ENCODE data around the gene HYI. TPM values are rescaled to one million over a fixed set of nuclear protein-coding genes. Genes with fewer than 3 reads are reported as not detected.
"Not testable (repeated sequence)": the region's sequence is repeated elsewhere in the genome, so short reads cannot be mapped to it uniquely, and the experiment has no call there.

HYI gene
- total and polyA plus RNA-seq, 9 donors, result 17.8 to 29.2 (median 22.2) TPM

DNA sequence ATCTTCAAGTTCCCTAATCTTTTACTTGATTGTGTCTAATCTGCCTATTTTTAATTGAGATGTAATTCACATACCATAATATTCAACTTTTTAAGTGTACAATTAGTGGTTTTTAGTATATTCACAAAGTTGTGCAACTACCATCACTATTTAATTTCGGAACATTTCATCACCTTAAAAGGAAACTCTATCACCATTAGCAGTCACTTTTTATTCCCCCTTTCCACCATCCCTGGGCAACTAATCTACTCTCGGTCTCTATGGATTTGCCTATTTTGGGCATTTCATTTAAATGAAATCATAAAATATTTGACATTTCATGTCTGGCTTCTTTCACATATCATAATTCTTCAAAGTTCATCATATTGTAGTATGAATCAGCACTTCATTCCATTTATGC is 30.6 kb upstream of the HYI start:
- no peaks in the 10 kb centered on the region for H3K4me1 ChIP-seq (ENCODE audit: control insufficient read depth, insufficient read depth, low read length)
- no peak overlapping the region for H3K4me3 ChIP-seq (ENCODE audit: low read length)
- H3K27ac ChIP-seq (ENCODE audit: low read length), result no peak overlapping the region
- WGBS (ENCODE audit: insufficient coverage), result no CpG with 5 or more reads among the region's 2 CpGs
- DNase-seq, result no peak
- H3K9me3 ChIP-seq (replicated peaks; ENCODE audit: control insufficient read depth, low read depth, low read length), result no peaks in the 10 kb centered on the region
- no peaks in the 10 kb centered on the region for H3K27me3 ChIP-seq (ENCODE audit: control insufficient read depth, insufficient read depth, low read length)
- no peaks in the 10 kb centered on the region for H3K36me3 ChIP-seq (ENCODE audit: control insufficient read depth, insufficient read depth, low read length)

DNA sequence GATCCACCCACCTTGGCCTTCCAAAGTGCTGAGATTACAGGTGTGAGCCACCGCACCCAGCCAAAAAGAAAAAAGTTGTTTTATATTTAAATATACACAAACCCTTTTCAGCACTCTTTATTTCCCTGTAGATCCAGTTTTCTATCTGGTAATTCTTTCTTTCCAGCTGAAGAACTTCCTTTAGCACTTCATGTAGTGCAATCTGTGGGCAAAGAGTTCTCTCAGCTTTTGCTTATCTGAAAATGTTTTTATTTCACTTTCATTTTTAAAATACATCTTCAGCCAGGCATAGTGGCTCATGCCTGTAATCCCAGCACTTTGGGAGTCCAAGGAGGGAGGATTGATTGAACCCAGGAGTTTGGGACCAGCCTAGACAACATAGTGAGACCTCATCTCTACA is 28.5 kb upstream of the HYI start:
- no peak for DNase-seq
- Histone ChIP-seq H3K4me3 (ENCODE audit: low read length) (no peak overlapping the region), H3K36me3 (ENCODE audit: control insufficient read depth, insufficient read depth, low read length) (no peaks in the 10 kb centered on the region), H3K27me3 (ENCODE audit: control insufficient read depth, insufficient read depth, low read length) (no peaks in the 10 kb centered on the region), H3K4me1 (ENCODE audit: control insufficient read depth, insufficient read depth, low read length) (no peaks in the 10 kb centered on the region), H3K9me3 (replicated peaks; ENCODE audit: control insufficient read depth, low read depth, low read length) (no peaks in the 10 kb centered on the region), H3K27ac (ENCODE audit: low read length) (no peak overlapping the region)
- no CpG with 5 or more reads among the region's 1 CpG for WGBS (ENCODE audit: insufficient coverage)

DNA sequence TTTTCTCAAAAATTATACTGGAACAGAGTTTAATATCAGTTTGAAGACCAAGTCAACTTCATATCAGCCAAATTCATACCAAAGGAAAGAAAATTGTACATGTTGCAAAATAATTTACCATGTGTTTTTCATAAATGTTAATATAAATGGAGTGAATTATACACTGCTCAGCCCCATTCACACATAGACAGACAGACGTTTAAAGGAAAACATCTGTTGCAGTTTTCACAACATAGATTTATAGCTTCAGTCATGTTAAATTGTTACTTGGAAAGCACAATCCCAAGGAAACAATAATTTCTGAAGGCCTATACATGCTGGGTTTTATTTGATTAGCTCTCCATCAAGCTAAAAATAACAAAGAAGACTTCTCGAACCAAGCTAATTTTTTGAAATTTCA is 27.8 kb upstream of the HYI start:
- H3K4me1 ChIP-seq (ENCODE audit: control insufficient read depth, insufficient read depth, low read length), result no peaks in the 10 kb centered on the region
- WGBS (ENCODE audit: insufficient coverage), result no CpG with 5 or more reads among the region's 2 CpGs
- no peaks in the 10 kb centered on the region for H3K9me3 ChIP-seq (replicated peaks; ENCODE audit: control insufficient read depth, low read depth, low read length)
- H3K27ac ChIP-seq (ENCODE audit: low read length), result no peak overlapping the region
- no peak overlapping the region for H3K4me3 ChIP-seq (ENCODE audit: low read length)
- H3K36me3 ChIP-seq (ENCODE audit: control insufficient read depth, insufficient read depth, low read length), result no peaks in the 10 kb centered on the region
- no peaks in the 10 kb centered on the region for H3K27me3 ChIP-seq (ENCODE audit: control insufficient read depth, insufficient read depth, low read length)
- peak; percentile 18 for DNase-seq

DNA sequence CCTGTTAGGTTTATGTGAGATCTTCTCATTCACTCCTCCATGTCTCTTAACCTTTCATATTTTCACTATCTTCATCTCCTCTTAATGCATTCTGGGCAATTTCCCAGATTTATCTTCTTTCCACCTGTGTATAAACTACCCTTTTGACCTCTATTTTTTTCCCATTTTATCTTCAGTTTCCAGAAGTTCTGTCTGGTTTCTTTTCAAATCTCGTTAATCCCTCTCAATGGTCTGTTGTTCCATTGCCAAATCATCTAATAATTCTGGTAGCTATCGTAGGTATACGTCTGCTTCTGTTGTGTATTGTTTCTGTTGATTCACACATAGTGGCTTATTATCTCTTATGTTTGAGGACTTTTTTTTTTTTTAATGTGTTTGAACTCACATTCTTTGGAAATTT is 25.7 kb upstream of the HYI start:
- no peak overlapping the region for H3K27ac ChIP-seq (ENCODE audit: low read length)
- H3K27me3 ChIP-seq (ENCODE audit: control insufficient read depth, insufficient read depth, low read length), result no peaks in the 10 kb centered on the region
- no peaks in the 10 kb centered on the region for H3K9me3 ChIP-seq (replicated peaks; ENCODE audit: control insufficient read depth, low read depth, low read length)
- H3K4me3 ChIP-seq (ENCODE audit: low read length), result no peak overlapping the region
- no peaks in the 10 kb centered on the region for H3K4me1 ChIP-seq (ENCODE audit: control insufficient read depth, insufficient read depth, low read length)
- no peaks in the 10 kb centered on the region for H3K36me3 ChIP-seq (ENCODE audit: control insufficient read depth, insufficient read depth, low read length)
- WGBS (ENCODE audit: insufficient coverage), result no CpG with 5 or more reads among the region's 3 CpGs
- DNase-seq, result no peak

DNA sequence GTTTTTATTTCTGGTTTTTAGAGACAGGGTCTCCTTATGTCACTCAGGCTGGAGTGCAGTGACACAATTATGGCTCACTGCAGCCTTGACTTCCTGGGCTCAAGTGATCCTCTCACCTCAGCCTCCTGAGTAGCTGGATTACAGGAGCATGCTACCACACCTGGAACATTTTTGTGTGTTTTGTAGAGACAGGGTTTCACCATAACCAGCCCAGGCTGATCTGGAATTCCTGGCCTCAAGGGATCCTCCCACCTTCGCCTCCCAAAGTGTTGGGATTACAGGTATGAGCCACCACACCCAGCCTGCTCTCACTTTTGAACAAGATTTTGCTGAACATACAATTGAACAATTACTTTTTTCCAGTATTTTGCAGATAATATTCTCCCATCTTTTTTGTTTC is 24.0 kb upstream of the HYI start:
- DNase-seq, result no peak
- Histone ChIP-seq H3K27ac (ENCODE audit: low read length) (no peak overlapping the region), H3K36me3 (ENCODE audit: control insufficient read depth, insufficient read depth, low read length) (no peaks in the 10 kb centered on the region), H3K27me3 (ENCODE audit: control insufficient read depth, insufficient read depth, low read length) (no peaks in the 10 kb centered on the region), H3K4me3 (ENCODE audit: low read length) (no peak overlapping the region), H3K9me3 (replicated peaks; ENCODE audit: control insufficient read depth, low read depth, low read length) (no peaks in the 10 kb centered on the region), H3K4me1 (ENCODE audit: control insufficient read depth, insufficient read depth, low read length) (peaks cover 3% of the 10 kb centered on the region)
- no CpG with 5 or more reads among the region's 1 CpG for WGBS (ENCODE audit: insufficient coverage)

DNA sequence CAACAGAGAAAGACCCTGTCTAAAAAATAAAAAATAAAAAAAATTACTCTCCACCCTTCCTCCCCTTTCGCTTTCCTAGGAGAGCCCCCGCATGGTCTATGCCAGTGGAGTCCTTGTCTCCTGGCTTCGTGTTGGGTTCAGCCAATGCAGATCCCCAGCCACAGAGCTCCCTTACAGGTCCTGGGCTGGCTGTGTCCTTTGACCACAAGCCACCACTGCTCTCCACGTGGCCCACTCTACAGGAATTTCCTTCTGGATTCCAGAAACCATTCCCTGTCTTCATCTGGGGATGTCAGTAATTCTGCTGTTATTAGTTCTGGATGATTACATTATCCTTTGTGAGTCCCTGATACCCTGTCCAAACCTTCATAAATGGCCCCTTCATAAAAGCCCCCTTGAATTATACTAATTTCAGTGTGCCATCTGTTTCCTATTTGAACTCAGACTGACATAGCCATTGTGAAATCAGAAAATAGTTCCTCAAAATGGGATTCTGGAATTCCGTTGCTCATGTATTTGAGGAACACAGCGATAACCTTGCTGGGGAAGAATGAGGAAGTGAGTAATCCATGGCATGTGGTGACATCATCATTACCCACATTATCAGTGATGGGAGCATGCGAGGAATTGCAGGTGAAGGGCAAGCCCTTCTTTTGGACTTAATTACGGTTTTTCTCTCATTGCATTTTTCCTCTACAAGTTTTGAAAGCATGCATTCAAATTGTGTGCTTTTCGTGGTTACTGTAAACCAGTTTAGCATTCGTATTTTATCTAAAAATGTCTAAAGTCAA is 22.1 kb upstream of the HYI start:
- WGBS (ENCODE audit: insufficient coverage), result 86% methylated on average over 5 of the region's 10 CpGs
- not testable (repeated sequence) for H3K4me3 ChIP-seq (ENCODE audit: low read length)

DNA sequence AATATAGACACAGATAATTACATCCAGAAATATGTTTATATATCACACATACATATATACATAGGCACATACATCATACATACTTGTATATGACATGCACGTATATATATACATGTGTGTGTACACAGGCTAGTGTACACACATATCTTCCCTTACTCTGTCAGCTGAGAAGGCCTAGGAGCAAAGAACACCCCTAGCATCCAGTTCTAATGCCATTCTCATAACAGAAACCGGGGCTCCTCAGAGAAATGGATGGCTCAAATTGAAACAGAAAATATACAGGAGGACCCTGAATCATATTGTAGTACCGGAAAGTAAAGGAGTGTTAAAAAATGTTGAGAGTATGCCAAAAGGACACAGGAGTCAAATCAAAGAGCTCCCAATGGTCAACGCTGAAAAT is 19.7 kb upstream of the HYI start:
- Histone ChIP-seq H3K27ac (ENCODE audit: low read length) (no peak overlapping the region), H3K27me3 (ENCODE audit: control insufficient read depth, insufficient read depth, low read length) (no peaks in the 10 kb centered on the region), H3K4me1 (ENCODE audit: control insufficient read depth, insufficient read depth, low read length) (peaks cover 3% of the 10 kb centered on the region), H3K9me3 (replicated peaks; ENCODE audit: control insufficient read depth, low read depth, low read length) (no peaks in the 10 kb centered on the region), H3K36me3 (ENCODE audit: control insufficient read depth, insufficient read depth, low read length) (no peaks in the 10 kb centered on the region), H3K4me3 (ENCODE audit: low read length) (no peak overlapping the region)
- no peak for DNase-seq
- no CpG with 5 or more reads among the region's 4 CpGs for WGBS (ENCODE audit: insufficient coverage)

More for the DNA sequence above, 22.1 kb upstream of the HYI start:
- DNase-seq; H3K4me1 ChIP-seq (ENCODE audit: control insufficient read depth, insufficient read depth, low read length); H3K27me3 ChIP-seq (ENCODE audit: control insufficient read depth, insufficient read depth, low read length); H3K36me3 ChIP-seq (ENCODE audit: control insufficient read depth, insufficient read depth, low read length); H3K9me3 ChIP-seq (replicated peaks; ENCODE audit: control insufficient read depth, low read depth, low read length); H3K27ac ChIP-seq (ENCODE audit: low read length): not testable (repeated sequence)

DNA sequence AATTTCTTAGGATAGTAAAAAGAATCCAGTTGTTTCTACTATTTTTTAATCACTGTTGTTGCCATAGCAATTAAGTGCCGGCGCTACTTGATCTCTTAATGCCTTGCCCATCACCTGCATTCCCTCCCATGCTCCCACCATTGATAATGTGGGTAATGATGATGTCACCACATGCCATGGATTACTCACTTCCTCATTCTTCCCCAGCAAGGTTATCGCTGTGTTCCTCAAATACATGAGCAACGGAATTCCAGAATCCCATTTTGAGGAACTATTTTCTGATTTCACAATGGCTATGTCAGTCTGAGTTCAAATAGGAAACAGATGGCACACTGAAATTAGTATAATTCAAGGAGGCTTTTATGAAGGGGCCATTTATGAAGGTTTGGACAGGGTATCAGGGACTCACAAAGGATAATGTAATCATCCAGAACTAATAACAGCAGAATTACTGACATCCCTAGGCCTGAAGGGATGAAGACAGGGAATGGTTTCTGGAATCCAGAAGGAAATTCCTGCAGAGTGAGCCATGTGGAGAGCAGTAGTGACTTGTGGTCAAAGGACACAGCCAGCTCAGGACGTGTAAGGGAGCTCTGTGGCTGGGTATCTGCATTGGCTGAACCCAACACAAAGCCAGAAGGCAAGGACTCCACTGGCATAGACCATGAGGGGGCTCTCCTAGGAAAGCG is 18.9 kb upstream of the HYI start:
- H3K36me3 ChIP-seq (ENCODE audit: control insufficient read depth, insufficient read depth, low read length); H3K4me1 ChIP-seq (ENCODE audit: control insufficient read depth, insufficient read depth, low read length); DNase-seq; H3K27me3 ChIP-seq (ENCODE audit: control insufficient read depth, insufficient read depth, low read length); H3K4me3 ChIP-seq (ENCODE audit: low read length); H3K9me3 ChIP-seq (replicated peaks; ENCODE audit: control insufficient read depth, low read depth, low read length): not testable (repeated sequence)
- 0% methylated on average over 1 of the region's 6 CpGs for WGBS (ENCODE audit: insufficient coverage)
- H3K27ac ChIP-seq (ENCODE audit: low read length), result peak overlapping the region; percentile 35

DNA sequence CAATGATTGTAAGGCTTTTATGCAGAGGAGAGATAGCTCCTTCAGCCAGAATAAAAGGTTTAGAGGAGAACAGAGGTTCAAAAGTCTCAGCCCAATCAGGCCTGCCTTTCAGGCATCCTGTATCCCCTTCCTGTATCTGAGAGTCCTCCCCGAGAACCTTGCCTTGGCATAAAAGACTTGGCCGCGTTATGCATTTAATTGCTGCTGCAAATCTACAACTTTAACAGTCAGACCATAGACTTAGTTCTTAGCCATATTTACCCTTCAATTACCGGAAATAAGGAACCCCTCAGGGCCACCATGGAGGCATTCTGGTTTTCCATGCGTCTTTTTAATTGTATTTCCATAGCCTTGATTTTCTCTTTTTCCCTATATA is 18.3 kb upstream of the HYI start:
- Histone ChIP-seq H3K36me3 (ENCODE audit: control insufficient read depth, insufficient read depth, low read length) (no peaks in the 10 kb centered on the region), H3K4me1 (ENCODE audit: control insufficient read depth, insufficient read depth, low read length) (peaks cover 3% of the 10 kb centered on the region), H3K4me3 (ENCODE audit: low read length) (no peak overlapping the region), H3K9me3 (replicated peaks; ENCODE audit: control insufficient read depth, low read depth, low read length) (no peaks in the 10 kb centered on the region), H3K27me3 (ENCODE audit: control insufficient read depth, insufficient read depth, low read length) (no peaks in the 10 kb centered on the region), H3K27ac (ENCODE audit: low read length) (peak overlapping the region; percentile 35)
- 73% methylated on average over 3 of the region's 5 CpGs for WGBS (ENCODE audit: insufficient coverage)
- DNase-seq, result no peak

DNA sequence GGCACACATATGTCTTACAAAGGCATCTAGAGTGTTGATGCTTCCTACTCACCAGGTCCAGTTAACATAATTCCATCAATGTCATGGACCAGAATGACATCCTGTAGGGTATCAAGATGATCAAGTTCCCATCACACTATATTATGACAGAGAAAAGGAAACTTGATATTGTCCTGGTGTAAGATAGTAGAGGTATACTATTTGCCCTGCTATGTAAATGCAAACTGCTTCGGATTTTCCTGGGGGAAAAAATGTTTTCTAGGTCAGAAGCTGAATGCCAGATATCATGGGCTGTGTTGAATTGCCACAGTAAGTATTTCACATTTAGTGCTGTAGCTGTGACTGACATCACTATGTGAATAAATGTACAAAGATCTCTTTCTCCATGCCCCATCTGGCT is 16.2 kb upstream of the HYI start:
- WGBS (ENCODE audit: insufficient coverage), result no CpG with 5 or more reads among the region's 1 CpG

More for the DNA sequence above, 16.2 kb upstream of the HYI start:
- Histone ChIP-seq H3K4me1 (ENCODE audit: control insufficient read depth, insufficient read depth, low read length) (peaks cover 3% of the 10 kb centered on the region), H3K9me3 (replicated peaks; ENCODE audit: control insufficient read depth, low read depth, low read length) (no peaks in the 10 kb centered on the region), H3K27ac (ENCODE audit: low read length) (no peak overlapping the region), H3K36me3 (ENCODE audit: control insufficient read depth, insufficient read depth, low read length) (no peaks in the 10 kb centered on the region), H3K27me3 (ENCODE audit: control insufficient read depth, insufficient read depth, low read length) (no peaks in the 10 kb centered on the region), H3K4me3 (ENCODE audit: low read length) (no peak overlapping the region)
- no peak for DNase-seq
